GM12878 (cell line): ENCODE measurements around the gene TMCC3.

ENCODE experiments used
- CBFB ChIP-seq: IDR thresholded peaks from 2 replicates; pipeline ENCODE4 v1.6.1; 2016; ENCODE audit warnings: antibody characterized with exemption, low read depth
- CREB1 ChIP-seq: IDR thresholded peaks from 2 replicates; pipeline ENCODE4 v1.6.1; 2012; ENCODE audit warnings: low read depth, mild to moderate bottlenecking, inconsistent platforms
- CTCF ChIP-seq, 3 experiments: IDR thresholded peaks in 2 of 3; conservative IDR thresholded peaks in 1 of 3; 2 replicates each; pipeline ENCODE4 v1.5.1; 2011; ENCODE audit warnings: low read depth in 3 of 3, low read length in 3 of 3, mild to moderate bottlenecking in 3 of 3, control low read depth in 2 of 3, moderate library complexity in 2 of 3, inconsistent platforms in 1 of 3, mixed read lengths in 1 of 3; ENCODE audit not compliant: control insufficient read depth in 2 of 3, insufficient read depth in 1 of 3; ENCODE audit errors: extremely low read depth in 1 of 3
- EP300 ChIP-seq, 2 experiments: fragments of 150-350 bp in 1 of 2; IDR thresholded peaks; 2 replicates each; pipeline ENCODE4 v1.6.1; 2011 to 2012; ENCODE audit warnings: low read depth in 2 of 2, low read length in 2 of 2, borderline replicate concordance in 1 of 2, improper control_type of control experiment in 1 of 2, inconsistent platforms in 1 of 2; ENCODE audit not compliant: control insufficient read depth in 1 of 2
- RFX5 ChIP-seq: IDR thresholded peaks from 2 replicates; pipeline ENCODE4 v1.6.1; 2011; ENCODE audit warnings: low read depth, low read length, improper control_type of control experiment
- ZNF24 ChIP-seq: fragments of 450-650 bp; IDR thresholded peaks from 2 replicates; pipeline ENCODE4 v1.6.1; 2017; ENCODE audit warnings: antibody characterized with exemption, mild to moderate bottlenecking
- ZNF274 ChIP-seq: IDR thresholded peaks from one replicate; pipeline ENCODE4 v1.8.0; 2011; ENCODE audit not compliant: insufficient read length, insufficient read depth
- TF ChIP-seq, protein P1 (sequence below): IDR thresholded peaks from 2 replicates; pipeline ENCODE4 v1.6.1; 2012; ENCODE audit warnings: low read depth, low read length, improper control_type of control experiment

GRCh38 chr12:94684416-94685142 is 34.2 kb upstream of the TMCC3 start:
- TF ChIP-seq CBFB (no peak), EP300 (IDR thresholded peaks at IDR 0.05; ENCODE audit: borderline replicate concordance in 1 of 2, control insufficient read depth in 1 of 2, low read depth in 2 of 2, low read length in 2 of 2) (no peak), ZNF24 (no peak), CTCF (IDR thresholded peaks at IDR 0.05 in 2 of 3, conservative IDR thresholded peaks at IDR 0.05 in 1 of 3; ENCODE audit: control insufficient read depth in 2 of 3, extremely low read depth in 1 of 3, insufficient read depth in 1 of 3, low read depth in 3 of 3, low read length in 3 of 3) (no peak), ZNF274 (no peak), CREB1 (no peak), RFX5 (no peak)
- TF ChIP-seq, protein P1, sequence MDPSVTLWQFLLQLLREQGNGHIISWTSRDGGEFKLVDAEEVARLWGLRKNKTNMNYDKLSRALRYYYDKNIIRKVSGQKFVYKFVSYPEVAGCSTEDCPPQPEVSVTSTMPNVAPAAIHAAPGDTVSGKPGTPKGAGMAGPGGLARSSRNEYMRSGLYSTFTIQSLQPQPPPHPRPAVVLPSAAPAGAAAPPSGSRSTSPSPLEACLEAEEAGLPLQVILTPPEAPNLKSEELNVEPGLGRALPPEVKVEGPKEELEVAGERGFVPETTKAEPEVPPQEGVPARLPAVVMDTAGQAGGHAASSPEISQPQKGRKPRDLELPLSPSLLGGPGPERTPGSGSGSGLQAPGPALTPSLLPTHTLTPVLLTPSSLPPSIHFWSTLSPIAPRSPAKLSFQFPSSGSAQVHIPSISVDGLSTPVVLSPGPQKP = no peak
